LHCN-M2 (cell line): ENCODE results near the gene C22orf39. TPM values are rescaled to one million over a fixed set of nuclear protein-coding genes. Genes with fewer than 3 reads are reported as not detected.
"Not testable (repeated sequence)": the region's sequence is repeated elsewhere in the genome, so short reads cannot be mapped to it uniquely, and the experiment has no call there.

Experiments used
- DNase-seq: peaks from one replicate; pipeline ENCODE4 v3.0.0-alpha.2; 2012; ENCODE audit warnings: low read depth
- total RNA-seq: library from RNA; depleted of rRNA; stranded (reverse); fragments of >200 nt; gene quantifications from 2 replicates; pipeline ENCODE4 v1.2.3, GENCODE V29; 2014

The C22orf39 gene
- total RNA-seq, 1 experiment from 2014 or later = 20.2 TPM

GRCh38 chr22:19454156-19454555, 6.6 kb upstream of the C22orf39 start:
- no peak for DNase-seq

- DNase-seq = no peak
Observed at GRCh38 chr22:19453718-19454117, 6.2 kb upstream of the C22orf39 start.

GRCh38 chr22:19451570-19451969, 4.1 kb upstream of the C22orf39 start:
- no peak for DNase-seq

GRCh38 chr22:19450363-19451175, 3.1 kb upstream of the C22orf39 start:
- DNase-seq = no peak

GRCh38 chr22:19449422-19449767, 1.9 kb upstream of the C22orf39 start:
- DNase-seq = no peak

- no peak for DNase-seq
Observed at GRCh38 chr22:19448739-19449421, 1.4 kb upstream of the C22orf39 start.

- DNase-seq = peak; percentile 83
Observed at GRCh38 chr22:19448076-19448607, 631 bp upstream of the C22orf39 start.

- no peak for DNase-seq
Observed at GRCh38 chr22:19446603-19447329, 745 bp downstream of the C22orf39 start.

GRCh38 chr22:19445279-19445982, 2.1 kb downstream of the C22orf39 start:
- DNase-seq = not testable (repeated sequence)

- DNase-seq = no peak
Observed at GRCh38 chr22:19443544-19444211, 3.8 kb downstream of the C22orf39 start.

- no peak for DNase-seq
Observed at GRCh38 chr22:19442166-19442565, 5.3 kb downstream of the C22orf39 start.

- DNase-seq = no peak
Observed at GRCh38 chr22:19440411-19441195, 6.9 kb downstream of the C22orf39 start.

GRCh38 chr22:19438298-19438697, 9.2 kb downstream of the C22orf39 start:
- no peak for DNase-seq

- DNase-seq = not testable (repeated sequence)
Observed at GRCh38 chr22:19436444-19437161, 10.9 kb downstream of the C22orf39 start.

GRCh38 chr22:19434829-19435580, 12.5 kb downstream of the C22orf39 start:
- no peak for DNase-seq

- DNase-seq = no peak
Observed at GRCh38 chr22:19434401-19434800, 13.1 kb downstream of the C22orf39 start.

- peak; percentile 94 for DNase-seq
Observed at GRCh38 chr22:19432133-19432851, 15.2 kb downstream of the C22orf39 start, which contains the start of gene MRPL40. MRPL40 (plus strand) TSS chr22:19432545; CDS start chr22:19432555, 10 bp downstream.

- peak; percentile 68 for DNase-seq
Observed at GRCh38 chr22:19431649-19432132, 15.8 kb downstream of the C22orf39 start, which contains the start of gene HIRA. HIRA (minus strand) TSS chr22:19431733; CDS start chr22:19431476, 257 bp downstream.
